ENCODE data around the gene EXOSC2. TPM values are rescaled to one million over a fixed set of nuclear protein-coding genes. Genes with fewer than 3 reads are reported as not detected.

The EXOSC2 gene
- total and polyA plus RNA-seq, 2 of the 13 experiments (the other 11 are each of a cell fraction or from before 2014, with no cell fraction given): 27.5 to 63.8 TPM

GRCh38 chr9:130712564-130713285 lies 19.1 kb downstream of the EXOSC2 start (continued):
- TF ChIP-seq EEA1 (CRISPR knock-in tag; IDR thresholded peaks at IDR 0.05; ENCODE audit: borderline replicate concordance): 0 out of 2 replicates have a peak, but pooled peaks have one; percentile 24
- TF ChIP-seq, protein P1, sequence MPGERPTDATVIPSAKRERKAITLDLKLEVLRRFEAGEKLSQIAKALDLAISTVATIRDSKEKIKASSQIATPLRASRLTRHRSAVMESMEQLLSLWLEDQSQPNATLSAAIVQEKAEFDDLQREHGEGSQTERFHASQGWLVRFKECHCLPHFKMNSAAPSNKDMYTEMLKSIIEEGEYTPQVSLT (CRISPR knock-in tag; IDR thresholded peaks at IDR 0.05; ENCODE audit: borderline replicate concordance, low read depth): no peak
- TF ChIP-seq SNAPC5 (CRISPR knock-in tag; IDR thresholded peaks at IDR 0.05; ENCODE audit: borderline replicate concordance): no peak
- TF ChIP-seq NR2F2 (IDR thresholded peaks at IDR 0.05; ENCODE audit: borderline replicate concordance, low read depth): no peak
- peak; percentile 54; the same call in 1 of the 2 replicates for TF ChIP-seq ZNF343 (CRISPR knock-in tag; IDR thresholded peaks at IDR 0.05)
- TF ChIP-seq, protein P2, sequence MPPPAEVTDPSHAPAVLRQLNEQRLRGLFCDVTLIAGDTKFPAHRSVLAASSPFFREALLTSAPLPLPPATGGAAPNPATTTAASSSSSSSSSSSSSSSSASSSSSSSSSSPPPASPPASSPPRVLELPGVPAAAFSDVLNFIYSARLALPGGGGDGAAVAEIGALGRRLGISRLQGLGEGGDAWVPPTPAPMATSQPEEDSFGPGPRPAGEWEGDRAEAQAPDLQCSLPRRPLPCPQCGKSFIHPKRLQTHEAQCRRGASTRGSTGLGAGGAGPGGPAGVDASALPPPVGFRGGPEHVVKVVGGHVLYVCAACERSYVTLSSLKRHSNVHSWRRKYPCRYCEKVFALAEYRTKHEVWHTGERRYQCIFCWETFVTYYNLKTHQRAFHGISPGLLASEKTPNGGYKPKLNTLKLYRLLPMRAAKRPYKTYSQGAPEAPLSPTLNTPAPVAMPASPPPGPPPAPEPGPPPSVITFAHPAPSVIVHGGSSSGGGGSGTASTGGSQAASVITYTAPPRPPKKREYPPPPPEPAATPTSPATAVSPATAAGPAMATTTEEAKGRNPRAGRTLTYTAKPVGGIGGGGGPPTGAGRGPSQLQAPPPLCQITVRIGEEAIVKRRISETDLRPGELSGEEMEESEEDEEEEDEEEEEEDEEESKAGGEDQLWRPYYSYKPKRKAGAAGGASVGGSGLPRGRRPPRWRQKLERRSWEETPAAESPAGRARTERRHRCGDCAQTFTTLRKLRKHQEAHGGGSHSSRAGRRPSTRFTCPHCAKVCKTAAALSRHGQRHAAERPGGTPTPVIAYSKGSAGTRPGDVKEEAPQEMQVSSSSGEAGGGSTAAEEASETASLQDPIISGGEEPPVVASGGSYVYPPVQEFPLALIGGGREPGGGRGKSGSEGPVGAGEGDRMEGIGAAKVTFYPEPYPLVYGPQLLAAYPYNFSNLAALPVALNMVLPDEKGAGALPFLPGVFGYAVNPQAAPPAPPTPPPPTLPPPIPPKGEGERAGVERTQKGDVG (CRISPR knock-in tag; IDR thresholded peaks at IDR 0.05; ENCODE audit: borderline replicate concordance): peak; percentile 67; the same call in 1 of the 2 replicates
- TF ChIP-seq RAD51 (IDR thresholded peaks at IDR 0.05; ENCODE audit: borderline replicate concordance): no peak
- no peak for TF ChIP-seq NFE2 (CRISPR knock-in tag; IDR thresholded peaks at IDR 0.05)
- TF ChIP-seq ZUFSP (CRISPR knock-in tag; IDR thresholded peaks at IDR 0.05; ENCODE audit: borderline replicate concordance): no peak
- TF ChIP-seq, protein P3, sequence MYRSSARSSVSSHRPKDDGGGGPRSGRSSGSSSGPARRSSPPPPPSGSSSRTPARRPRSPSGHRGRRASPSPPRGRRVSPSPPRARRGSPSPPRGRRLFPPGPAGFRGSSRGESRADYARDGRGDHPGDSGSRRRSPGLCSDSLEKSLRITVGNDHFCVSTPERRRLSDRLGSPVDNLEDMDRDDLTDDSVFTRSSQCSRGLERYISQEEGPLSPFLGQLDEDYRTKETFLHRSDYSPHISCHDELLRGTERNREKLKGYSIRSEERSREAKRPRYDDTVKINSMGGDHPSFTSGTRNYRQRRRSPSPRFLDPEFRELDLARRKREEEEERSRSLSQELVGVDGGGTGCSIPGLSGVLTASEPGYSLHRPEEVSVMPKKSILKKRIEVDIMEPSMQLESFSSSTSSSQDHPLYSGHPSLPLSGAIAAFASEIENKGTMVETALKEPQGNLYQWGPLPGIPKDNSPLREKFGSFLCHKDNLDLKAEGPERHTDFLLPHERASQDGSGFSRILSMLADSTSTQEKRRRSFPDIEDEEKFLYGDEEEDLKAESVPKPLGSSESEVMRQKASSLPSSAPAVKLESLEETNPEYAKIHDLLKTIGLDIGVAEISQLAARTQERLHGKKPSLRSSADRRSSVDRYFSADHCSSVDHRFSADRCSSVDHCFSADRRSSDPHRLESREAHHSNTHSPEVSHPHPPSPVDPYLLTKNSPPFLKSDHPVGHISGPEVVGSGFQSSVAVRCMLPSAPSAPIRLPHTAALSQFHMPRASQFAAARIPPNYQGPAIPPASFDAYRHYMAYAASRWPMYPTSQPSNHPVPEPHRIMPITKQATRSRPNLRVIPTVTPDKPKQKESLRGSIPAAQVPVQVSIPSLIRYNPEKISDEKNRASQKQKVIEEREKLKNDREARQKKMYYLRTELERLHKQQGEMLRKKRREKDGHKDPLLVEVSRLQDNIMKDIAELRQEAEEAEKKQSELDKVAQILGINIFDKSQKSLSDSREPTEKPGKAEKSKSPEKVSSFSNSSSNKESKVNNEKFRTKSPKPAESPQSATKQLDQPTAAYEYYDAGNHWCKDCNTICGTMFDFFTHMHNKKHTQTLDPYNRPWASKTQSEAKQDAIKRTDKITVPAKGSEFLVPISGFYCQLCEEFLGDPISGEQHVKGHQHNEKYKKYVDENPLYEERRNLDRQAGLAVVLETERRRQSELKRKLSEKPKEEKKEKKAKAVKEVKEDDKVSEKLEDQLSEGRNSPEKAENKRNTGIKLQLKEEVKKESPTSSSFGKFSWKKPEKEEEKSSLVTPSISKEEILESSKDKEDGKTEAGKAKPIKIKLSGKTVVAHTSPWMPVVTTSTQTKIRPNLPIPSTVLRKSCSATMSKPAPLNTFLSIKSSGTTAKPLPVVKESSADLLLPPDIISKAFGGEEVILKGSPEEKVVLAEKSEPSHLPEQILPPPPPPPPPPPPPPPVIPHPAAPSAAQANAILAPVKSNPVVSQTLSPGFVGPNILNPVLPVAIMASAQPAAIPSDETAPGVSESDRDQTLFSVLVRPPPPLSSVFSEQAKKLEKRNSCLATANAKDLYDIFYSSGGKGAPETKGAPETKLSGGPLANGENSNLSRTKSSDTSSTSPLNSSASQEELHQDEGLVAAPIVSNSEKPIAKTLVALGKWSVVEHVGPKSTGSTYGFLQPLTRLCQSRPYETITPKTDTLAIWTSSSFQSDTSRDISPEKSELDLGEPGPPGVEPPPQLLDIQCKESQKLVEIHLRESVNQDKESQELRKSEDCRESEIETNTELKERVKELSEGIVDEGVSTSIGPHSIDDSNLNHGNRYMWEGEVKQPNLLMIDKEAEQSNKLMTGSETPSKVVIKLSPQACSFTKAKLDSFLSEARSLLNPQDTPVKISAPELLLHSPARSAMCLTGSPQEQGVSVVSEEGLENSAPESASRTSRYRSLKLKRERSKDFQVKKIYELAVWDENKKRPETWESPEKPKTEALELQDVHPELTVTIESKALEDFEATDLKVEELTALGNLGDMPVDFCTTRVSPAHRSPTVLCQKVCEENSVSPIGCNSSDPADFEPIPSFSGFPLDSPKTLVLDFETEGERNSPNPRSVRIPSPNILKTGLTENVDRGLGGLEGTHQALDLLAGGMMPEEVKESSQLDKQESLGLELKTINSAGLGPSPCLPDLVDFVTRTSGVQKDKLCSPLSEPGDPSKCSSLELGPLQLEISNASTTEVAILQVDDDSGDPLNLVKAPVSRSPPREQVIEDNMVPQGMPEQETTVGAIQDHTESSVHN (CRISPR knock-in tag; IDR thresholded peaks at IDR 0.05): no peak
- TF ChIP-seq, protein P4, sequence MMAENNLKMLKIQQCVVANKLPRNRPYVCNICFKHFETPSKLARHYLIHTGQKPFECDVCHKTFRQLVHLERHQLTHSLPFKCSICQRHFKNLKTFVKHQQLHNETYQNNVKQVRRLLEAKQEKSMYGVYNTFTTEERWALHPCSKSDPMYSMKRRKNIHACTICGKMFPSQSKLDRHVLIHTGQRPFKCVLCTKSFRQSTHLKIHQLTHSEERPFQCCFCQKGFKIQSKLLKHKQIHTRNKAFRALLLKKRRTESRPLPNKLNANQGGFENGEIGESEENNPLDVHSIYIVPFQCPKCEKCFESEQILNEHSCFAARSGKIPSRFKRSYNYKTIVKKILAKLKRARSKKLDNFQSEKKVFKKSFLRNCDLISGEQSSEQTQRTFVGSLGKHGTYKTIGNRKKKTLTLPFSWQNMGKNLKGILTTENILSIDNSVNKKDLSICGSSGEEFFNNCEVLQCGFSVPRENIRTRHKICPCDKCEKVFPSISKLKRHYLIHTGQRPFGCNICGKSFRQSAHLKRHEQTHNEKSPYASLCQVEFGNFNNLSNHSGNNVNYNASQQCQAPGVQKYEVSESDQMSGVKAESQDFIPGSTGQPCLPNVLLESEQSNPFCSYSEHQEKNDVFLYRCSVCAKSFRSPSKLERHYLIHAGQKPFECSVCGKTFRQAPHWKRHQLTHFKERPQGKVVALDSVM (CRISPR knock-in tag; IDR thresholded peaks at IDR 0.05): no peak
